IgD-negative memory B cell (primary cell): Measurements from ENCODE around the gene POMP. TPM values are rescaled to one million over a fixed set of nuclear protein-coding genes. Genes with fewer than 3 reads are reported as not detected.

ENCODE experiments used
- H3K27ac Mint-ChIP-seq, 3 donors: one replicate each; pipeline ENCODE4 v1.8.0; 2020 to 2022; ENCODE audit warnings: mild to moderate bottlenecking in 3 of 3, mixed read lengths in 3 of 3, moderate library complexity in 1 of 3
- H3K27me3 Mint-ChIP-seq: one replicate; pipeline ENCODE4 v1.8.0; 2021; ENCODE audit warnings: mixed read lengths
- H3K36me3 Mint-ChIP-seq: one replicate; pipeline ENCODE4 v1.8.0; 2020; ENCODE audit warnings: mild to moderate bottlenecking, mixed read lengths
- H3K4me1 Mint-ChIP-seq, 3 donors: one replicate each; pipeline ENCODE4 v1.8.0; 2020 to 2022; ENCODE audit warnings: mixed read lengths in 3 of 3, mild to moderate bottlenecking in 1 of 3
- H3K4me3 Mint-ChIP-seq, 4 donors: one replicate each; pipeline ENCODE4 v1.8.0; 2020 to 2022; ENCODE audit warnings: mild to moderate bottlenecking in 4 of 4, mixed read lengths in 4 of 4, moderate library complexity in 3 of 4
- H3K9me3 Mint-ChIP-seq, 3 donors: one replicate each; pipeline ENCODE4 v1.8.0; 2020 to 2021; ENCODE audit warnings: mixed read lengths in 3 of 3, mild to moderate bottlenecking in 1 of 3
- polyA plus RNA-seq: library from polyadenylated mRNA; unstranded; fragments of 300-500 nt; fragmentation: Illumina TruSeq; gene quantifications from one replicate; pipeline ENCODE4 v1.2.3, GENCODE V29; 2021

The POMP gene
- polyA plus RNA-seq, 1 donor from 2014 or later, result 78.5 TPM

DNA sequence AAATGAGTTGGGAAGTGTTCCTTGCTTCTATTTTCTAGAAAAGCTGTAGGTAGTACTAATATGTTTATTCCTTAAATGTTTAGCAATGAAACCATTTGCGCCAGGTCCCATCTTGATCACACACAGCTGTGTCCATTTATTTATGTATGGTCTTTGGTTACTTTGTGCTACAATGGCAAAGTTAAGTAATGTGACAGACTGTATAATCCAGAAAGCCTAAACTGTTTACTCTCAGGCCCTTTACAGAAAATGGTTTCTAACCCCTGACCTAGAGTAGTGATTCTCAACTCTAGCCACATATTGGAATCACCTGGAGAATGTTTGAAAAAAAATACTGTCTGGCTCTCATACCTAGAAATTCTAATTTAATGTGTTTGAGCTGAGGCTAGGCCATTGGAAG, 38.5 kb downstream of the POMP start:
- H3K9me3 Mint-ChIP-seq, result peaks cover 2 to 10% (median 4%) of the 10 kb centered on the region in 3 donors
- no peak overlapping the region for H3K27ac Mint-ChIP-seq
- H3K36me3 Mint-ChIP-seq, result peaks cover 30% of the 10 kb centered on the region
- H3K4me3 Mint-ChIP-seq, result no peak overlapping the region
- H3K27me3 Mint-ChIP-seq, result no peaks in the 10 kb centered on the region
- peaks cover 0 to 3% (median 0%) of the 10 kb centered on the region in 3 donors for H3K4me1 Mint-ChIP-seq

DNA sequence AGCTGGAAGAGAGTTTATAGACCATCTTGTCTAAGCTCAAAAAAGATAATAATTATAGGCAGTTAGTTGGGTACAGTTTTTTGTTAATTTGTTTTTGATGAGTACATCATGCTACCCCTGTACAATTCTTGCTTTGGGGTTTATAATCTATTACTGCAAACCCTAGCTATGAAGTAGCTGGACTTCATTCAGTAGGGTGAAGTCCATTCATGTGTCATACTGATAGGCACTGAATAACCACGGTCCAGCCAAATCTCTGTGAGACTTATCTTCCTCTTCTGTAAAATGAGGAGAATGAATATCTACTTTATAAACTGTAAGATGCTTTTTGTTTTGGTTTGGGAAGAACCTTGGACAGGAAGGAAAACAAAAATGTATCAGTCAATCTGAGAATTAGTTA, 40.3 kb downstream of the POMP start:
- peaks cover 0 to 6% (median 2%) of the 10 kb centered on the region in 3 donors for H3K9me3 Mint-ChIP-seq
- H3K36me3 Mint-ChIP-seq, result peaks cover 28% of the 10 kb centered on the region
- no peak overlapping the region for H3K27ac Mint-ChIP-seq
- H3K4me3 Mint-ChIP-seq, result no peak overlapping the region
- no peaks in the 10 kb centered on the region for H3K27me3 Mint-ChIP-seq
- H3K4me1 Mint-ChIP-seq, result no peaks in the 10 kb centered on the region

DNA sequence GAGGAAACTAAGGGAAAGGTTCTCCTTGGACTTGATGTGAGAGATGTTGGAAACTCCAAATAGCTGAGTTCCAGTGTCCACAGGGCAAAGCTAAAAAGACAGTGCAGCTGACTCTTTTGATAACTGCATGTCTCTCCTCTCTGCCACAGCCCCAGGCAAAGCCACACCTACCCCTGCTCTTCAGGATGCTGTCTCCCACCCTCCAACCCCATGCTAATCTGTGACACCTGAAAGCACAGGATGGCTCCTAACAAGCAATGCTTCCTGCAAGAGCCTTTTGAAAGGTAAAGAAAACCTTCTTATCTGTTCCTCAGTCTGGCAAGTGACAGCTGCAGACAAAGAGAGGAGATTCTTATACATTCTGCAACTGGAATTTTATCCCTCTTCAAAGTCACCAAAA, 45.4 kb downstream of the POMP start:
- H3K36me3 Mint-ChIP-seq, result peaks cover 16% of the 10 kb centered on the region
- H3K9me3 Mint-ChIP-seq, result peaks cover 0 to 2% (median 0%) of the 10 kb centered on the region in 3 donors
- peaks cover 8 to 10% (median 8%) of the 10 kb centered on the region in 3 donors for H3K4me1 Mint-ChIP-seq
- H3K27ac Mint-ChIP-seq, result no peak overlapping the region
- no peak overlapping the region for H3K4me3 Mint-ChIP-seq
- H3K27me3 Mint-ChIP-seq, result no peaks in the 10 kb centered on the region

DNA sequence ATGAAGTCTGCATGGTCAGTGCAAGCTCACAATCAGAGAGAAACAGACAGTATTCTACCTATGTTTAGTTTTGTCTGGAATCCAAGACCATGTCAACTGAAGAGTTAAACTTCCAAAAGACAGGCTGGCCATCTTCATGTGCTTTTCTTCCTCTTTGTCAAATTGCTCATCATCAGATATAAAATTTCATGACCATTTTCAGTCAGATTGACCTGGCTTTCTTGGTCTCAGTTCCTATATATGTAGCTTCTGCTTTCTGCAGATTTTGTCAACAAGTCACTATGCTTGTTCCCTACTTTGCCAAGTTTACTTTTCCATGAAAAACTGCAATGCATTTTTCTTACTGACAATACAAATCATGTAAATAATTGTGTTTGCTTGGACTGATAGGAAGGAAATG, 46.0 kb downstream of the POMP start:
- Mint-ChIP-seq H3K27me3 (no peaks in the 10 kb centered on the region), H3K36me3 (peaks cover 21% of the 10 kb centered on the region), H3K4me3 (no peak overlapping the region), H3K4me1 (peaks cover 8 to 10% (median 8%) of the 10 kb centered on the region in 3 donors), H3K27ac (no peak overlapping the region), H3K9me3 (peaks cover 0 to 2% (median 0%) of the 10 kb centered on the region in 3 donors)

DNA sequence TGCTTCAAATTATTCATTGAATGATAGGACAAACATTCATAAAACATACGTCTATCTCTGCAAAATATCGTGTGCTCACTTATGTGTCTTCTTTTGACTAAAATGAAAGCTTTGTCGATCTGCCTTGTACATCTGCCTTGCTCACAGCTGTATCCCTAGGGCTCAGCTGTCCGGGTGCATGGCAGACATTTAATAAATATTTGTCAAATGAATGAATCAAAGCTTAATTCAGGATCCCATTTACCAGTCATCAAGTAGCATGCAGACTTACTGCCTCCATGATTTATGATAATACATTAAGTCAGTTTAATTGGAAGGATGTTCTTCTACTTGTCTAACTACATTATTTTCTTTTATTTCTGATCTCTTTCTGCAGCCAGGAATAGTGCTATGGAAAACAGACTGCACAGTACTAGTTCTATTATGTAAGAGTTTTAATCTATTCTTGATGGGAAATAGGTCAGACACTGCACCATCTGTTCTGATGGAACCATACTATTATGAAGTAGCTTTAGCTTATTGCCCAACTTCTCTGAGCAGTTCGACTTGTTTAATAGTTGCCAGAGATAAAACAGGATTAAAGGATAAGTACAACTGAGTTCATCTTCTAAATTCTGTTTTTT, 46.6 kb downstream of the POMP start:
- Mint-ChIP-seq H3K4me3 (no peak overlapping the region), H3K9me3 (no peaks in the 10 kb centered on the region), H3K27ac (no peak overlapping the region), H3K4me1 (peaks cover 8 to 10% (median 8%) of the 10 kb centered on the region in 3 donors), H3K36me3 (peaks cover 22% of the 10 kb centered on the region), H3K27me3 (no peaks in the 10 kb centered on the region)

DNA sequence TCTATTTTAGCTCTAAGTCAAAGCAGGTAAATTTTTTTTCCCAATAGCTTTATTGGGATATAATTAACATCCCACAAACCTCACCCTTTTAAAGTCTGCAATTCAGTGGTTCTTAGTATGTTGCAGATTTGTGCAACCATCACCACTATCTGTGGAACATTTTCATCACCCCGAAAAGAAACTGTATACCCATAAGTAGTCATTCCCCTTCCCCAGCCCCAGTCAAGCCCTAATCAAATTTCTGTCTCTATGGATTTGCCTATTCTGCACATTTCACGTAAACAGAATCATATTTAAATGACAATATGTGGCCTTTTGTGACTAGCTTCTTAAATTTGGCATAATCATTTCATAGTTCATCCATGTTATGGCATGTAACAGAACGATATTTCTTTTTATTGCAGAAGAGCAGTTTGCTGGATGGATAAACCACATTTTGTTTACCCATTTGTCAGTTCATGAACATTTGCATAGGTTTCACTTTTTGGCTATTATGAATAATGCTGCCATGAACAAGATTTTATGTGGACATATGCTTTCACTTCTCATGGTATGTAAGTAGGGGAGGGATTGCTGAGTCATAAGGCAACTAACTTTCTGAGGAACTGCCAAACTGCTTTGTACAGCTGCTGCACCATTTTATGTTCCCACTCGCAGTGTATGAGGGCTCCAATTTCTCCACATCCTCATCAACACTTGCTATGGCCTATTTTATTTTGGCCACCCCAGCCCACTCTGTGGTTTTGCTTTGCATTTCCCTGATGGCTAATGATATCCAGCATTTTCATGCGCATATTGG, 48.9 kb downstream of the POMP start:
- Mint-ChIP-seq H3K4me3 (peak overlapping the region in 1 of 4 donors; percentile 4), H3K27me3 (no peaks in the 10 kb centered on the region), H3K4me1 (peaks cover 8 to 10% (median 8%) of the 10 kb centered on the region in 3 donors), H3K36me3 (peaks cover 19% of the 10 kb centered on the region), H3K9me3 (no peaks in the 10 kb centered on the region), H3K27ac (peak overlapping the region in 1 of 3 donors; percentile 19)

DNA sequence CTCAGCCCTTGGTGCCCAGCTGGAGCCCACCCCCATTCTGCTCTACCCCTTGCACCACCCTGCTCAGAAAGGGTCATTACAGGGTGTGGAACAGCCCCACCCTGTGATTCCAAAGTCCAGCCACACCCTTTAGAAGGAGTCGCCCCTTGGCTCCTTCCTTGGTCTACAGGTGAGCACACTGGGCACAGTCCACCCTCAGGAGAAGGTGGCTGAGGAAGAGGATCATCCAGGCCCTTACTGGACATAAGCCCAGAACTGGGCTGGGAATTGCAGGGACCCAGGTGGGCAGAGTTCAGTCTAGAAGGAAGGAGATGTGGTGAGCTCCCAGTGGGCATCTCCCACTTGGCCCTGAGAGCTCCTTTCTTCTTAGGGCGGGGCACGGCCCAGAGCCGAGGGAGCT, 51.2 kb downstream of the POMP start:
- H3K27me3 Mint-ChIP-seq, result no peaks in the 10 kb centered on the region
- no peak overlapping the region for H3K27ac Mint-ChIP-seq
- no peaks in the 10 kb centered on the region for H3K9me3 Mint-ChIP-seq
- H3K4me3 Mint-ChIP-seq, result no peak overlapping the region
- H3K36me3 Mint-ChIP-seq, result peaks cover 21% of the 10 kb centered on the region
- peaks cover 8 to 10% (median 8%) of the 10 kb centered on the region in 3 donors for H3K4me1 Mint-ChIP-seq

DNA sequence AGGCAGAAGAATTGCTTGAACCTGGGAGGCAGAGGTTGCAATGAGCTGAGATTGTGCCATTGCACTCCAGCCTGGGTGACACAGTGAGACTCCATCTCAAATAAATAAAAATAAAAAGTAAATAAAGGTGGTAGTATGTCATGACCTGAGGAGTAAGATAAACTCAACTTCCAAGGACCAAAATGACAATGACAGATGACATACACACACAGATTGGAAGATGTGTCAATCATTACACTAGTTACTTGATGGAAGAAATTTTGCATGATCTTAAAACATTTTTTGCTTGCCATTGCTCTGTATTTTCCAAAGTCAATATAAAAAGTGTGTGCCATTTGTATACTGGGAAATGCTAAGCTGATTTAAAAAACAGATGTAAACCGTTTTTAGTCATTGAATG, 55.7 kb downstream of the POMP start:
- Mint-ChIP-seq H3K27ac (peak overlapping the region in 1 of 3 donors; percentile 43), H3K36me3 (peaks cover 16% of the 10 kb centered on the region), H3K27me3 (no peaks in the 10 kb centered on the region), H3K4me3 (peak overlapping the region in 1 of 4 donors; percentile 78), H3K9me3 (no peaks in the 10 kb centered on the region), H3K4me1 (peaks cover 16 to 26% (median 16%) of the 10 kb centered on the region in 3 donors)

DNA sequence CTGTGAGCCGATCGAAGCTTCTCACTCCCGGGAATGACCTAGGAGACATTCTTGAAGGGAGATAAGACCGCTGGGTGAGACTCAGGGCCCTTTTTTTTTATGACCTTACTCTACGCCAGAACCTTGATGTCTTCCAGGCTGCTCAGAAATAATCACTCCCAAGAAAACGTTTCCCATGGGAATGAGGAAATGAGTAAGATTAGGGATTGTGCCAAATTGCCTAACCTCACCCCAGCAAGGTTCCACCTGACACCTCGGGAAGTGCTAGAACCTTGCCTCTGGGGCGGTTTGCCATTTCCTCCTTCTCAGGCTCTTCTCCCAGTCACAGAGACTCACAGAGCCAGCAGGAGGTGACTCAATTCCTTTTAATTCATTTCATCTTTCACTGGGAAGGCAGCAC, 57.6 kb downstream of the POMP start:
- Mint-ChIP-seq H3K4me1 (peaks cover 16 to 26% (median 17%) of the 10 kb centered on the region in 3 donors), H3K36me3 (peaks cover 11% of the 10 kb centered on the region), H3K27ac (peak overlapping the region in 2 of 3 donors; percentile 23 to 48), H3K4me3 (peak overlapping the region in 2 of 4 donors; percentile 68 to 97), H3K9me3 (no peaks in the 10 kb centered on the region), H3K27me3 (no peaks in the 10 kb centered on the region)

DNA sequence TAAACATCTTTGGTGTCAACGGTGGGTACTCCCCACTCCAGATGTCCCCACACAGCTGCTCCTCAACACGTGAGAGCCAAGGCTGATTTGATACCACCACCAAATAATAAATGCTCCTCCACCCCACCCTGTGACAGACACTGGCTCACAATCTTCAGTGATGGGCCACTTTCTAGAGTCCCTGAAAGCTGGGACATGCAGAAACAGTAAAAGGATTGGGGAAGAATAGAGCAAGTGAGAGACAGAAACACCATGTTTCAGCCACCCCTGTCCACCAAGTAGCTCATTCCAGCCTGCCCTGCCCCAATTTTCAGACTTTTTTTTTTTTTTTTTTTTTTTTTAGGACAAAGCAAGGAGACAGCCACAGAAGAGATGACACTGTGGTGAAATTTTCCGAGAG, 58.2 kb downstream of the POMP start:
- no peaks in the 10 kb centered on the region for H3K9me3 Mint-ChIP-seq
- H3K27ac Mint-ChIP-seq, result peak overlapping the region in 2 of 3 donors; percentile 1 to 97
- H3K27me3 Mint-ChIP-seq, result no peaks in the 10 kb centered on the region
- H3K4me3 Mint-ChIP-seq, result peak overlapping the region; percentile 47 to 99 (median 98)
- H3K4me1 Mint-ChIP-seq, result peaks cover 16 to 26% (median 17%) of the 10 kb centered on the region in 3 donors
- H3K36me3 Mint-ChIP-seq, result peaks cover 6% of the 10 kb centered on the region

DNA sequence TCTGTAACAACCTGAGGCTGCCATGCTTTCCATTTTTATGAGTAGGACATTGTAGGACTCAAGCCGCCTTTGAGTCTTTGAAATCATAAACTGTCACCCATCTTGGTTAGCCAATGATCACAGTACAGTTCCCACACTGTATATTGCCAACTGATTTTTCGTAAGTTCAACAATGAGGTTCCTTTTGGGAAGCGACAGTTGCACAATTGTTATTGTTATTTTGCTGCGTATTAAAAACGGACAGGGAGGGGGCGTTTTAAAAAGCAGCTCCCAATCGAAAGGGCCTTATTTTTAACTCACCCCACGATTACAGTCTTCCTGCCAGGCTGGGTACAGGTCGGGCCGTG, 59.2 kb downstream of the POMP start:
- Mint-ChIP-seq H3K4me1 (peaks cover 16 to 26% (median 17%) of the 10 kb centered on the region in 3 donors), H3K36me3 (peaks cover 6% of the 10 kb centered on the region), H3K9me3 (no peaks in the 10 kb centered on the region), H3K27ac (peak overlapping the region; percentile 67 to 97 (median 96)), H3K4me3 (peak overlapping the region; percentile 95 to 99 (median 98)), H3K27me3 (no peaks in the 10 kb centered on the region)

DNA sequence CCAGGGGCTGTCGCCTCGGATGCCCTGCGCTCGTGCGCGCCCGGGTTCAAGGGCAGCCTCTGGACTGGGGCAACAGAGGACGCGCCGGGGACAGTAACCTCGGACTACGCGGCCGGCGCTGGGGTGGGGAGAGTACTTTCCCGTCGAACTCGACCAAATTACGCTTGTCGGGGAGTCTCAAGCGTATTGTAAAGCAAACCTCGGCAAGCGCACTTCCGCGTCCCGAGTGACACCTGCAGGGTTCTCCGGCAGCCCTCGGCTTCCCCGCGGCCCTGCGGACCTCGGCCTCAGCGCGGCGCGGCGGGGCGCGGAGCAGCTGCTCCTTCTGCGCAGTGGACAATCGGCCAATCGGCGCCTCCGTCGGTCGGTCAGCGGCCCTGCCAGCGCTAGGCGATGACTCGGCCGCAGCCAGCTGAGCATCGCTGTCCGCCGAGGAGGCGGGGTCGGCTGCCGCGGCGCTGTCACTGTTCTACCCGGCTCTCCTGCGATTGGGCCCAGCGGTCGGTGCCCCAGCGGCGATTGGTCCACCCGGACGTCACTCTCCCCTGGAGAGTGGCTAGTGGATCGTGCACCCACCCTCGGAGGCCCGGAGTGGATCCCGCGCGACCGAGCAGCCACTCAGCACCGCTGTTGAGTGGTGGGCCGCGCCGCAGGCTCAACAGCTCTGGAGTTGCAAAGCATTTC, 59.8 kb downstream of the POMP start, which contains the start of gene SLC46A3:
Gene SLC46A3, minus strand, starts transcription at position 428 of the 684 bp plus-strand sequence. CDS start 972 bp downstream, outside the sequence.
- Mint-ChIP-seq H3K27me3 (no peaks in the 10 kb centered on the region), H3K9me3 (no peaks in the 10 kb centered on the region), H3K4me3 (peak within 1 kb of the TSS; percentile 95 to 99 (median 98)), H3K4me1 (peaks cover 16 to 26% (median 17%) of the 10 kb centered on the region in 3 donors), H3K27ac (peak within 1 kb of the TSS; percentile 67 to 97 (median 96)), H3K36me3 (peaks cover 6% of the 10 kb centered on the region)

DNA sequence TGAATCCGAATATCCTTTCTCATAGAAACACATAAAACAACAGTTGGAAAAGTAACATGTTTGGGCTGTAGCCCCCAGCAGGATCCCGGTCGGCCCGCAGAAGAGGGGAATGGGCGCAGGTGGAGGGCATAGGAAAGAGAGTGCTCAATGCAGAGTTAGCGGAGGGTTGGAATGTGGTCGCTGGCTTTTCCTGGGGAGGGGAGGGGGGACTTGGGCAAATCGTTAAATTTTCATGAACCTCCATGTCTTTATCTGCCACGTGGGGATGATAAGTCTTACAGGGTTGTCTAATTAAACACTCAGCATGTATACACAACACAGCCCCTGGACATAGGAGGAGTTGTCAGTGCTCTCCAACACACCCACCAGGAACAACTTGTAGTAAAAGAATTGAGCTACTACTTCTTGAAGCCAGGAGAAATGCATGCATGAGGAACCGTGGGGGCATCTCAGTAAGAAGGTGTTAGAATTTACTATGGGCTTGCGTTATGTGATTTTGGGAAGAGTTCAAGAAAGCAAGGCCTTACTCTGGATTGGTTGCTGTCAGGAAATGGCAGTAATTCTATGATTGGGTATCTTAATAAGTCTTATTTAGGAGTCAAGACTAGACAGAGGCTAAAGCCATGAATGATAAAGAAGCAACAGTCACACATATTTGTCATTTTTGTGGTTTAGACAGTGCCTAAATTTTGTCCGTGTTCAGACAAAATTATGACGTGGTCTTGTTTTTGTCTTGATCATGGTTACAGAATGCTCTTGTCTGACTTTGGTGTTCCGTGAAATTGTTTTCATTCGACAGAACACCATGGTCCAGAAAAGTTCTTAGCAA, 60.5 kb downstream of the POMP start:
- peak overlapping the region; percentile 95 to 99 (median 98) for H3K4me3 Mint-ChIP-seq
- H3K9me3 Mint-ChIP-seq, result no peaks in the 10 kb centered on the region
- H3K27me3 Mint-ChIP-seq, result no peaks in the 10 kb centered on the region
- peak overlapping the region; percentile 67 to 97 (median 96) for H3K27ac Mint-ChIP-seq
- H3K36me3 Mint-ChIP-seq, result peaks cover 6% of the 10 kb centered on the region
- peaks cover 16 to 26% (median 17%) of the 10 kb centered on the region in 3 donors for H3K4me1 Mint-ChIP-seq

DNA sequence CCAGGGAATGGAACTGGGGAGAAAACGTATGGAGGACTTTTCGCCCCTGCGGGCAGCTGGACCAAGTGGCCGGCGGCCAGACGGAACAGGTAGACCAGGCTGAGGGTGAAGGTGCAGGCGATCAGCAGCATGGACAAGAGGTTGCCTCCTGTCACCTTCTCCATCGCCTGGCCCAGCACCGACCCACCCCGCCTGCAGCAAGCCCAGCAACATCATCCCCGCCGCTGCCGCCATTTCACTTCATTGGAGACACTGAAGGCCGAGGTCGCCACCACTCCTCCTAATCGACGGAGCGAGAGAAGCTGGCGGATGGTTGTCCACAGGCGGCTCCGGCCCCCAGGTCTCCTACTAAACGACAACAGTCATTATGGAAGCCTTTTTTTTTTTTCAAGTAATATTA, 64.9 kb downstream of the POMP start:
- no peaks in the 10 kb centered on the region for H3K9me3 Mint-ChIP-seq

More for the DNA sequence above, 64.9 kb downstream of the POMP start:
- Mint-ChIP-seq H3K27me3 (peaks cover 3% of the 10 kb centered on the region), H3K27ac (no peak overlapping the region), H3K4me1 (peaks cover 8% of the 10 kb centered on the region in 3 donors), H3K4me3 (no peak overlapping the region), H3K36me3 (peaks cover 2% of the 10 kb centered on the region)
